NCI-H2196 (cell line): ENCODE results near the gene KDM5B.

Source experiments
- DNase-seq: peaks from one replicate; lab custom pipeline; 2025; ENCODE audit not compliant: unreplicated experiment; lab: John Stamatoyannopoulos, UW

The KDM5B gene

DNA sequence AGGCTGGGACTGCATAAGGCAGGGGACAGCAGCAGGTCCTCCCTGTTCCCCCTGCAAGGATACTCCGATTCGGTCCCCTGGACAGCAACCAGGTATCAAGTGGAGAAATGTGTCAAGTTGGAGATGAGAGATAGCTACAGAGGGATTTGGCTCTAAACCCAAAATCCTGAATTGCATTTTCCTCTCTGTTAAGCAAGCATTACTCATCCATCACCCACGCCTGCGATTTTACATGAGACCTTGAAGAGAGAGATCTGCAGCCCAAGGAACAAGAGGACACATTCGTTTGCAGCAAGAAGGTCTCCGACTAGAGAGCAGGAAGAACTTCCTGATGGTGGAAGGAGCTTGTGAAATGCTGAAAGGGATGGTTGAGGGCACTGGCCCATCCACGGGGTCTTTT lies 119.8 kb downstream of the KDM5B start:
- DNase-seq: no peak

DNA sequence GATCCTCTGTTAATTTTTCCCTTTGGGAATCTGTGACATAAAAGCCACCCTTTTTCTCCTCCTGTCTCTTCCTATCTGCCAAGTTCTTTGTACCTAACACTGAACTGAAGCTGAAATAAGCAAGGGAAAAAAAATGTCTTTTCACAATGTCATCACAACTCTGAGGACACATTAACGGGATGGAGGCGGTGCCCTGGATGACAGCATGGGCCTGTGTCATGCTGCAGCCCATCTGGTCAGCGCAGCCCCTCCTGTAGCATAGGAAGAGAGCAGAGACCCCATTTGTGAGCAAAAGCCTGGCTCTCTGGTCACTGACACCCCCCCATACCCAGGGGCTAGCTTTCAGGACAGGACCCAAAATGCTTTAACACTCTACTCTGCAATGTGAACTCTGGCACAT lies 120.4 kb downstream of the KDM5B start:
- DNase-seq: no peak

DNA sequence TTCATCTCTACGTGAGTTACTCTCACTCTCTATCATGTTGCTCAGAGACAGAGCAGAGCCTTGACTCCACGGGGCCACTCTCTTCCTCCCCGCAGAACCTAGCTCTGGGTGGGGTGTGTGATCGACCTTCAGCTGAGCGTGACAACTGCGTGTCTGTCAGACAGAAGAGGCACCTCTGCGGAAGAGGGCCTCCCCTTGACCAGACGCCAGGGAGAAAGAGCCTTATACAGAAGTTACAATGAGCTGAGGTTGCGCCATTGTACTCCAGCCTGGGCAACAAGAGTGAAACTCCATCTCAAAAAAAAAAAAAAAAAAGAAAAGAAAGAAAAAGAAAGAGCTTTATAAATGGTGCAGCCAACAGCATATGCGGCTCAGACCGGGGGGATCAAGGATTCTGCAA lies 120.9 kb downstream of the KDM5B start:
- DNase-seq: no peak

DNA sequence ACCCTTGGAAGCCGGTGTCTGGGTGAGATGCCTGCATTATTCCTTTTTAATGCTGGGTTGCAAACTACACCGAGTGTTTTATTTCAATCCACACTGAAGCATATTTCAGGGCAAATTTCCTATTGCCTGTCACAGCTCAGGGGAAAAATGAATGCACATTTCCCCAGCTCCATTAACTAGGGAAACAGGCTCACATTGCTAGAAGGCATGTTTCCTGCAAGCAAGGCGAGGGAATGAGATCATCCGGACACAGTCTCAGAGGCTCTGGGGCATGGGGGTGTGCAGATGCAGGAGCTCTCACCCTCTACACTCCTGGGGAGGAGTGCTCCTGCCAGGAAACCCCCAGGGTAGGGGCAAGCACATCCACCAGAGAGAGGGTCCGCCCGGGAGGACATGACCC lies 122.6 kb downstream of the KDM5B start:
- no peak for DNase-seq

DNA sequence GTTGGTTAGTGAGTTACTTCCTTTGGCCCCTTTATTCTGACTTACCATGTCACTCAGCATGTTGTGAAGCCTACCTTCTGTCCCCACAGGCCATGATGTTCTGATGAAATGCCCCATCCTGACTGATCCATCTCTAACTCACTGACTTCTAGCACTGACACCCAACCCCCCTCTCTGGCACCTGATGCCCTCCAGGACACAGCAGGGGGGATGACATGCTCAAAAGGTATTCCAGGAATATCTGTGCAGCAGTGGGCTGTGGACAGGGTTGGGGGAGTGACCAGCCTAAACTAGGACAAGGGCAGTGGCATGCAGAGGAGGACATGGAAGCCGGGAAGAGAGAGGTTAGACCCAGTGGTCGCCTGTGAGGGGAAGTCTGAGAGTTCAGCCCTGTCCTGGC lies 123.5 kb downstream of the KDM5B start:
- peak; percentile 38 for DNase-seq

DNA sequence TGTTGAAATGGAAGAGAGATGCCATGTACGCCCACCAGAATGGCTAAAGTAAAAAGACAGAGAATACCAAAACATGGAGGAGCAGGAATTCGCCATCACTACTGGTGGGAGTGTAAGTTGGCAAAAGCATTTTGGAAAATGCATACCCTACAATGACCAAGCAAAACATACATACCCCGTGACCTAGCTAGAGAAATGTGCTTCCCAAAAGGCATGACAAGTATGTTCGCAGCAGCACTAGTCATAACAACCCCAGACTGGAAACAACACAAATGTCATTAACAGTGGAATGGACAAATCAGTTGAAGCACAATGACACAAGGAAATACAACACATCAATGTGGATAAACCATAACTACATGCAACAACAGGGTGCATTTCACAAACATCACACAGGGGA lies 125.2 kb downstream of the KDM5B start:
- DNase-seq: no peak

DNA sequence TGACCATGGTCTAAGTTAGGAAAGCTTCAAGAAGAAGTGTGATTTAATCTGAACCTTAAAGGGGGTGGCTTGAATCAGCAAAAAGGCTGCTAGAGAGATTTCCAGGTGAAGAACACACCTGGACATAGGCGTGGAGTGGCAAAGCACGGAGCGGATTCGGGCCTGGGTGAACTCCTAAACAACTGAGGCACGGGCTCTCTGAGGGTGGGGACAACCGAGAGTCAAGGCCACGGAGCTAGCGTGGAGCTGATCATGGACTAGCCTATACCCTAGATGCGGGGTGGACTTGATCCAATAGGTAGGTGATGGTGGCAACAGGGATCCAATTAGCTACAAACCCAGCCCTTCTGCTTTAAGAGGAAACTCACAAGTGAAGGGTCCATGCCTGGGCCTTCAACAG lies 125.7 kb downstream of the KDM5B start:
- no peak for DNase-seq

DNA sequence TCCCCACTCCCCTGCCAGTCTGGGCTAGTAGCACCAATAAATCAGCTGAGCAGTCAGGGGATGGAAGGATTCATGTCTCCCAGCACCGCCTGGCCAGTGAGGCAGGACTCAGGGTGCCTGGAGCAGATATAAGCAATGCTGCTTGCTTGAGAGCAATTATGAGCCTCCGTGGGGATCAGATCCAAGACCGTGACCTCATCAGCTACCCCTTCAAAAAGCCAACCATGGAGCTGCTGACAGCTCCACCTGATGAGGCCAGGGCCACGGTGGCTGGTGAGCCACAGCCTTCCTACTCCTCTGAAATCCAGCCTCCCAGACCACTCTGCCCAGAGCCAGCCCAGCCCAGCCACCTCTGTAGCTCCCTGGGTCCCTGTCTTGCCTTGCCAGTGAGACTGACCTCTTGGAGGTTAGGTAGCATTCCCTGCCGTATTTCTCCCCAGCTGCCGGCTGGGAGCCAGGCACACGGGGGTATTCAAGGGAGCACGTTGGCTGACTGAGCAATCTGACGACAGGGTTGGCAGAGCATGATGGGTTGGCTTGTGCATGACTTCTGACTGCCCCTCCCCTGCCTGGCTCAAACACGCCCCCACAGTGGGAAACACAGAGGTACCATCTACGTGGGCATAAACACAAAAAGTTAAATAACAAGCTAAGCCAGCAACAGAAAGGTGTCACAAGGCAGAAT lies 126.3 kb downstream of the KDM5B start:
- DNase-seq: no peak

DNA sequence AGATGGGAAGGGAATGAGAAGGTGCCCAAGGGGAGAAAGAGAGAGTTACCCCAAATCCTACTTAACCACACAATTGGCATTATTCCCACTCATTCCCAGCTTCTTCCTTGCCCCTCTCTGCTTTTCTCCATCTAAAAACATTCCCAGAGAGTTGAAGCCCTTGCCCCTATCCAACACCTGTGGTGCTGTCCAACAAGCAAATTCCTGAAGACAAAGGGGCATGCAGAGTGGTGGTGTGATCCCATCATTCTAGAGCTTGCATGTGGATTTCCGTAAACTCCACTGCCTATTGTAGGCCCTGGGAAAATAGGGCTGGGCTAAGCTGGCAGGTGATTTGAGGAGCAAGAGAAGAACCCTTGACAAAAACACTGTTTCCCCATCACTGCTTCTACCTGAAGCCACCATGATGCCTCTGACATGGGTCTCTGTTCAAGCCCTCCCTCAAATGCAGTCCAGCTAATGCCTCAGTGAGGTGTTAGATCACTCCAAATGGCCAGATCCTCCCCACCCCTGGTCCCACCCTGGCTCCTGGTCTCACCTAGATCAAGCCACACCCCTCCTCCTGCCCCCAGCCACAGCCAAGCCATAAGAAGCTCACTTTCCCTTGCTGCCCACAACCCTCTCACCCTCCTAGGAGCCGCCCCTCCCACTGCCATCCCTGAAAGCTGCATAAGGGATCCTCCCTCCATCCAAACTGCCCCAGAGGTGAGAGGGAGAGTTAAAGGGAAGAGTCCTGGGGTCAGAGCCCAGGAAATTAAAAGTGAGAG lies 127.5 kb downstream of the KDM5B start:
- DNase-seq: no peak

DNA sequence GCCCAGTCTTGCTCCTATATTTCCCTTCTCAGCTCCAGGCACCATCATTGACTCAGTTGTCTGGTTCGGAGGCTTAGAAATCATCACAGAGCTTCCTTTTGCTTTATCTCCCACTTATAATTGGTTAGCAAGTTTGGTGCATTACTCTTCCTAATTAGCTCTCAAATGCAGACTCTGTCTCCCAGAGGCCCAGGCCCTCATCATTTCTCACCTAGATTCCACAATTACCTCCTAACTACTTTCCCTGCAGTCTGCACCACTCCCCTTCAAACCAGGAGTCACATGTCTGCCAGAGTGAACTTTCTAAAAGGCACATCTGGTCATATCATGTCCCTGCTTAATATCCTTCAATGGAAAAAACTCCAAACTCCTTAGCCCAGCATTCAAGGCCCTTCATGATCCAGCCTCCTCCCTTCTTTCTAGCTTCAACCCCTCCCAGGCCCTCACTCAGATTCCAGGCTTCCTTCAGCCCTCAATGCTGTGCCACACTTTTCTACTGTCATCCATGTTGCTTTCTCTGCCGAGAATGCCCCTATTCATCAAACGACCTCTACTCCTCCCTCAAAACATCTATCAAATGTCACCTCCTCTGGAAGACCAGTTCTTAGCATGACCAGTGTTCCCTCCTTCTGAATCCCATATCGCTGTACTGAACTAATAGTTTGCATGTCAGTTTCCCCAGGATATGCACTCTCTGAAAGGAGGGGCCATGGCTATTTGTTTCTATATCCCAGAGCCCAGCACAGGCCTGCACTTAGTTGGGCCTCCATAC lies 128.6 kb downstream of the KDM5B start:
- no peak for DNase-seq

DNA sequence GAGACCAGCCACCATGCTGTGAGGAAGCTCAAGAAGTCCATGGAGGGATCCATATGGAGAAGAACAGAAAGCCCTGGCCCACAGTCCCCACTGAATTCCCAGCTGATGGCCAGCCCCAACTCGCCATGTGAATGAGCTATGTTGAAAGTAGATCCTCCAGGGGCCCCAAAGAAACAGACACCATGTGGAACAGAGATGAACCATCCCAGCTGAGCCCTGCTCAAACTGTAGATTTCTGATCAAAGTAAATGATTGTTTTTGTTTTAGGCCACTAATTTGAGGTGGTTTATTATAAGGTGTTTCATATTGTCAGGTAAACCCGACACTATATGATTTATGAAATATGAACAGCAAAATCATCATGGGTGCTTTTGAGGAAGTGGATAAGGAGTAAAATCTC lies 130.8 kb downstream of the KDM5B start:
- no peak for DNase-seq
